Spleen (tissue), 11 donors: ENCODE data around the gene ANKRD27. TPM values are rescaled to one million over a fixed set of nuclear protein-coding genes. Genes with fewer than 3 reads are reported as not detected.
A peak's percentile ranks its signal among the peaks of the same experiment; 100 is the strongest.

Experiments used
- DNase-seq: peaks from one replicate; pipeline ENCODE4 v3.0.0-alpha.2; 2020
- H3K27ac ChIP-seq, 8 donors: fragments of 200-600 bp; sonication (generic) in 7 of 8; 1 replicate in 4 of 8; 2 replicates in 4 of 8; pipeline versions ENCODE4 v1.5.0 to v1.8.0; 2016 to 2021; ENCODE audit warnings: inconsistent platforms in 4 of 8, mild to moderate bottlenecking in 4 of 8, moderate library complexity in 1 of 8
- H3K27me3 ChIP-seq, 7 donors: fragments of 200-600 bp; sonication (generic) in 6 of 7; replicated peaks in 1 of 7; 1 replicate in 4 of 7; 2 replicates in 3 of 7; pipeline versions ENCODE4 v1.5.0 to v1.8.0; 2016 to 2021; ENCODE audit warnings: inconsistent platforms in 3 of 7, mild to moderate bottlenecking in 1 of 7
- H3K36me3 ChIP-seq, 6 donors: fragments of 200-600 bp; sonication (generic) in 5 of 6; 1 replicate in 4 of 6; 2 replicates in 2 of 6; pipeline versions ENCODE4 v1.5.0 to v1.8.0; 2016 to 2021; ENCODE audit warnings: inconsistent platforms in 2 of 6
- H3K4me1 ChIP-seq, 6 donors: fragments of 200-600 bp; sonication (generic) in 5 of 6; 1 replicate in 3 of 6; 2 replicates in 3 of 6; pipeline versions ENCODE4 v1.5.0 to v1.8.0; 2016 to 2021; ENCODE audit warnings: inconsistent platforms in 3 of 6
- H3K4me3 ChIP-seq, 8 donors: fragments of 200-600 bp; sonication (generic) in 7 of 8; 1 replicate in 4 of 8; 2 replicates in 4 of 8; pipeline versions ENCODE4 v1.5.0 to v1.8.0; 2016 to 2021; ENCODE audit warnings: inconsistent platforms in 4 of 8, mild to moderate bottlenecking in 4 of 8, moderate library complexity in 2 of 8
- H3K9me3 ChIP-seq, 8 donors: fragments of 200-600 bp; sonication (generic) in 7 of 8; 1 replicate in 4 of 8; 2 replicates in 4 of 8; pipeline versions ENCODE4 v1.5.0 to v1.8.0; 2016 to 2021; ENCODE audit warnings: inconsistent platforms in 4 of 8
- POLR2A ChIP-seq, 3 donors: fragments of 450-650 bp; IDR thresholded peaks; one replicate each; pipeline ENCODE4 v1.5.1; 2017; ENCODE audit warnings: antibody characterized with exemption in 3 of 3, mild to moderate bottlenecking in 1 of 3
- POLR2AphosphoS5 ChIP-seq, 3 donors: sonication (generic); formaldehyde crosslinking; IDR thresholded peaks; one replicate each; pipeline ENCODE4 v1.5.1; 2017; ENCODE audit warnings: antibody characterized with exemption in 3 of 3
- WGBS, 5 donors: extraction: QIAGEN DNeasy Blood & Tissue Kit in 3 of 5; methylation state at CpG; one replicate each; pipeline versions ENCODE4 v1.1.5 to v1.1.7; 2013 to 2018; 5-methylcytosine and 5-hydroxymethylcytosine counted together
- intact Hi-C: fragments of 100-400 bp; cut with DNase I; formaldehyde crosslinking; loops from one replicate; pipeline ENCODE4 v1.15.0; 2023; ENCODE audit warnings: low total_unique reads
- polyA plus RNA-seq, 3 donors: library from polyadenylated mRNA; stranded (reverse); fragments of 200-250 nt; gene quantifications; one replicate each; pipeline ENCODE4 v1.2.1, GENCODE V29; 2013
- total RNA-seq, 7 donors: library from RNA; depleted of rRNA in 3 of 7; stranded (reverse); fragments of >200 nt in 3 of 7; fragmentation: NEBNext Ultra II Directional in 4 of 7; extraction: Animal tissue kit (Norgen Biotek cat#: 25700) in 4 of 7; gene quantifications; one replicate each; pipeline versions ENCODE4 v1.1.0 to v1.2.1, GENCODE V29; 2016 to 2021
- TF ChIP-seq, protein P1 (sequence below), 11 experiments: fragments of 200-600 bp in 7 of 11; fragments of 450-650 bp in 4 of 11; sonication (generic) in 4 of 11; IDR thresholded peaks in 8 of 11; conservative IDR thresholded peaks in 3 of 11; 1 replicate in 7 of 11; 2 replicates in 4 of 11; pipeline versions ENCODE4 v1.4.0 to v1.8.0; 2016 to 2021; ENCODE audit warnings: antibody characterized with exemption in 11 of 11, inconsistent platforms in 4 of 11, mild to moderate bottlenecking in 1 of 11
- donor health status: healthy with polysubstance abuse.
- donor health status: DM: no; HTN: no; CAD: no; lungs with moderate emphysema.
- donor health status: DM: no; HTN: no; CAD: no.
- donor health status: Bipolar disorder and iron deficiency.
- donor health status: healthy.
- donor health status: DM: no; HTN: no; CAD: no.
- donor health status: DM: yes; HTN: yes; CAD: no.

Gene ANKRD27
- total and polyA plus RNA-seq, 10 donors = 6.5 to 31.7 (median 28.2) TPM

DNA sequence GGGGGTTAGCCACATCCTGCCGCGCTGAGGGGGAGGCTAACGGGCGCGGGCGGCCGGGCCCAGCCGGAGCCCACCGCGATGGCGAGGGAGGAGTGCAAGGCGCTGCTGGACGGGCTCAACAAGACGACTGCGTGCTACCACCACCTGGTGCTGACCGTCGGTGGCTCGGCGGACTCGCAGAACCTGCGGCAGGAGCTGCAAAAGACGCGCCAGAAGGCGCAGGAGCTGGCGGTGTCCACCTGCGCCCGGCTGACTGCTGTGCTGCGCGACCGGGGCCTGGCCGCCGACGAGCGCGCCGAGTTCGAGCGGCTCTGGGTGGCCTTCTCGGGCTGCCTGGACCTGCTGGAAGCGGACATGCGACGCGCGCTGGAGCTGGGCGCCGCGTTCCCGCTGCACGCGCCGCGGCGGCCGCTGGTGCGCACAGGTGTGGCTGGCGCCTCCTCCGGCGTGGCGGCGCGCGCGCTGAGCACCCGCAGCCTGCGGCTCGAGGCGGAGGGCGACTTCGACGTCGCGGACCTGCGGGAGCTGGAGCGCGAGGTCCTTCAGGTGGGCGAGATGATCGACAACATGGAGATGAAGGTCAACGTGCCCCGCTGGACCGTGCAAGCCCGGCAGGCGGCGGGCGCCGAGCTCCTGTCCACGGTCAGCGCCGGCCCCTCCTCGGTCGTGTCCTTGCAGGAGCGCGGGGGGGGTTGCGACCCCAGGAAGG, 1.4 kb upstream of the ANKRD27 start:
- TF ChIP-seq POLR2A (IDR thresholded peaks at IDR 0.05) = no peak
- TF ChIP-seq POLR2AphosphoS5 (IDR thresholded peaks at IDR 0.05) = no peak
- TF ChIP-seq, protein P1, sequence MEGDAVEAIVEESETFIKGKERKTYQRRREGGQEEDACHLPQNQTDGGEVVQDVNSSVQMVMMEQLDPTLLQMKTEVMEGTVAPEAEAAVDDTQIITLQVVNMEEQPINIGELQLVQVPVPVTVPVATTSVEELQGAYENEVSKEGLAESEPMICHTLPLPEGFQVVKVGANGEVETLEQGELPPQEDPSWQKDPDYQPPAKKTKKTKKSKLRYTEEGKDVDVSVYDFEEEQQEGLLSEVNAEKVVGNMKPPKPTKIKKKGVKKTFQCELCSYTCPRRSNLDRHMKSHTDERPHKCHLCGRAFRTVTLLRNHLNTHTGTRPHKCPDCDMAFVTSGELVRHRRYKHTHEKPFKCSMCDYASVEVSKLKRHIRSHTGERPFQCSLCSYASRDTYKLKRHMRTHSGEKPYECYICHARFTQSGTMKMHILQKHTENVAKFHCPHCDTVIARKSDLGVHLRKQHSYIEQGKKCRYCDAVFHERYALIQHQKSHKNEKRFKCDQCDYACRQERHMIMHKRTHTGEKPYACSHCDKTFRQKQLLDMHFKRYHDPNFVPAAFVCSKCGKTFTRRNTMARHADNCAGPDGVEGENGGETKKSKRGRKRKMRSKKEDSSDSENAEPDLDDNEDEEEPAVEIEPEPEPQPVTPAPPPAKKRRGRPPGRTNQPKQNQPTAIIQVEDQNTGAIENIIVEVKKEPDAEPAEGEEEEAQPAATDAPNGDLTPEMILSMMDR (IDR thresholded peaks at IDR 0.05 in 8 of 11, conservative IDR thresholded peaks at IDR 0.05 in 3 of 11) = peak in 1 of 11 experiments; percentile 17
- Histone ChIP-seq H3K9me3 (no peaks in the 10 kb centered on the region), H3K4me1 (peaks cover 18 to 59% (median 48%) of the 10 kb centered on the region in 6 donors), H3K4me3 (peak overlapping the region; percentile 87 to 99 (median 96)), H3K36me3 (no peaks in the 10 kb centered on the region), H3K27me3 (peaks cover 0 to 47% (median 21%) of the 10 kb centered on the region in 7 donors), H3K27ac (peak overlapping the region in 3 of 8 donors; percentile 89 to 94 (median 89))
- 3 to 10% (median 5%) methylated on average over 21 to 93 of the region's 93 CpGs for WGBS, 5 donors
- peak; percentile 86 for DNase-seq
- intact Hi-C loops = loop anchor here (10.0 kb wide), 1 partner anchor 82 kb away; no protein-coding TSS in a partner anchor

DNA sequence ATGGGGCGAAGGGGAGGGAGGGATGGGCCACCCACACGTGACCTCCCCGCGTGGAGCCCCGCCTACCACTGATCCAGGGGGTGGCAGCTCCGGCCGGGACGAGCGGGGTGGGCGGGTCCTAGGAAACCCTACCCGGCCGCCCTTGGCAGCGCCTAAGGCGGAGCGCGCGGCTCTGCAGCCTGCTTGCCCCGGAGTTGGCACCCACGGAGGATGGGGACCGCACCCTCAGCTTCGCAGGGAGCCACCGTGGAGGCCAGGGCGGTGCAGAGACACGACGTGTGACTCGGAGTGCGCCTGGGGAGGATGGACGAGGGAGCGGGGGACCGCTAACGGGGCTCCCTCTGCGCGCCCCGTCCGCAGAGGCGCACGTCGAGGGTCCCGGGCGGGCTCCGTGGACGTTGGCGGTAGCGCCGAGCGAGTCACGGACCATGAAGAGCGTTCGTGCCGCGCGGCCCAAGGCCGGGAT, 773 bp upstream of the ANKRD27 start, which contains the start of gene RGS9BP:
Gene RGS9BP, plus strand, starts transcription at position 129 of the 466 bp plus-strand sequence. CDS start 416 bp downstream, outside the sequence.
- Histone ChIP-seq H3K27me3 (peaks cover 0 to 47% (median 21%) of the 10 kb centered on the region in 7 donors), H3K9me3 (no peaks in the 10 kb centered on the region), H3K4me3 (peak within 1 kb of the TSS; percentile 87 to 99 (median 96)), H3K4me1 (peaks cover 18 to 63% (median 48%) of the 10 kb centered on the region in 6 donors), H3K27ac (peak within 1 kb of the TSS; percentile 76 to 94 (median 88)), H3K36me3 (peaks cover 0 to 3% (median 0%) of the 10 kb centered on the region in 6 donors)
- TF ChIP-seq, protein P1 (IDR thresholded peaks at IDR 0.05 in 8 of 11, conservative IDR thresholded peaks at IDR 0.05 in 3 of 11) = no peak
- TF ChIP-seq POLR2A (IDR thresholded peaks at IDR 0.05) (no peak), POLR2AphosphoS5 (IDR thresholded peaks at IDR 0.05) (no peak)
- DNase-seq = peak; percentile 94
- WGBS, 5 donors = 1 to 4% (median 3%) methylated on average over 22 to 53 of the region's 53 CpGs
- intact Hi-C loops = loop anchor here (10.0 kb wide), 1 partner anchor 81 kb away; no protein-coding TSS in a partner anchor

DNA sequence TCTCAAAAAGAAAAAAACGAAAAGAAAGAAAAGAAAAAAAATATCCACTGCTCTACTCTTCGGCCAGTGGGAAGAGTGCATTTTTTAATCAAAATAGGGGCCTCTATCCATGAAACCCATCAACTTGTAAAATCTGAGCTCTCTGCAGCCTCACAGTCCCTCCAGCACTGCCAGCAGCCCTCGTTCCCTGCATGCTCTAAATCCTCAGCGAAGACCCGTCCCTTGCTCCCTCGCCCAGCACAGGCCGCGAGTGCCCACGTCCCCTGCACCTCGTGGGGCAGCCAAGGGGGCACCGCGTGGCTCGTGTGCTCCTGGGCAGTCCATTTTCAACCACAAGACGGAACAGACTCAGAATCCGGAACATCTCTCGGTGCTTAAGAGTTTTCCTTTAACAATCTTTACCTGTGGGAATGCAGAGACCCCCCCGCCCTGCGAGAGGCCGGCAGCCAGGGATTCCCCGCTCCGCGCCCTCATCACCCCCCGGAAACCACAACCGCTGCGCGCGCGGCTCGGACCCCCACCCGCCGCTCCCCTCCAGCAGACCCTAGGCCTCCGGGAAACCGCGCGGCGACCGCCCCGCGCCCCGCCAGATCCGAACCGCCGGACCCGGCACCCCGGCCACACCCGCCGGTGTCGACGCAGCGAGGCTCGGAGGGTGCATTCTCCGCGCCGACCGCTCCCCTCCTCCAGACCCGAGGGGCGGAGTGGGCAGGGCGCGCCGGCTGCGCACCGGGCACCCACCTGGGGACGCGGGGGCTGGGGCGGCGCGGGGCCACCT, 638 bp downstream of the ANKRD27 start:
- peak; percentile 81 for DNase-seq
- H3K27ac ChIP-seq = peak overlapping the region; percentile 76 to 94 (median 88)
- TF ChIP-seq POLR2AphosphoS5 (IDR thresholded peaks at IDR 0.05) = no peak
- TF ChIP-seq POLR2A (IDR thresholded peaks at IDR 0.05) = no peak
- TF ChIP-seq, protein P1 (IDR thresholded peaks at IDR 0.05 in 8 of 11, conservative IDR thresholded peaks at IDR 0.05 in 3 of 11) = no peak

More for the DNA sequence above, 638 bp downstream of the ANKRD27 start:
- H3K4me3 ChIP-seq = peak overlapping the region; percentile 87 to 99 (median 96)
- H3K9me3 ChIP-seq = no peaks in the 10 kb centered on the region
- H3K36me3 ChIP-seq = peaks cover 0 to 3% (median 0%) of the 10 kb centered on the region in 6 donors
- intact Hi-C loops = loop anchor here (10.0 kb wide), 1 partner anchor 80 kb away; no protein-coding TSS in a partner anchor
- peaks cover 18 to 73% (median 48%) of the 10 kb centered on the region in 6 donors for H3K4me1 ChIP-seq
- peaks cover 0 to 39% (median 21%) of the 10 kb centered on the region in 7 donors for H3K27me3 ChIP-seq
- WGBS, 5 donors = 2 to 3% (median 3%) methylated on average over 16 to 67 of the region's 67 CpGs
